GM12892 (cell line): Measurements from ENCODE around the gene CLN5.

Experiments
- DNase-seq: peaks from one replicate; pipeline ENCODE4 v3.0.0; 2011; ENCODE audit not compliant: insufficient read length
- FAIRE-seq: peaks from 2 replicates; lab custom pipeline; 2011; peaks lifted over from hg19 to GRCh38; lab: Jason Lieb, UNC
- POLR2A ChIP-seq: IDR thresholded peaks from 2 replicates; pipeline ENCODE4 v1.6.1; 2011; ENCODE audit warnings: low read depth, low read length, control low read depth
- POLR2AphosphoS5 ChIP-seq: IDR thresholded peaks from 2 replicates; pipeline ENCODE4 v1.6.1; 2011; ENCODE audit warnings: low read depth, low read length, control low read depth
- TAF1 ChIP-seq: IDR thresholded peaks from 2 replicates; pipeline ENCODE4 v1.6.1; 2011; ENCODE audit warnings: low read depth, mild to moderate bottlenecking, control low read depth, low read length, borderline replicate concordance

CLN5 gene

GRCh38 chr13:77028202-77028601 is 36.3 kb downstream of the CLN5 start:
- TF ChIP-seq TAF1 (no peak), POLR2A (no peak), POLR2AphosphoS5 (no peak)
- FAIRE-seq, result no peak
- no peak for DNase-seq

- DNase-seq, result no peak
- no peak for TF ChIP-seq POLR2AphosphoS5
- no peak for FAIRE-seq
These were observed 37.6 kb downstream of the CLN5 start for GRCh38 chr13:77029436-77029835.

- no peak for TF ChIP-seq POLR2A
- no peak for TF ChIP-seq POLR2AphosphoS5
- TF ChIP-seq TAF1, result no peak
- DNase-seq (no peak), FAIRE-seq (no peak)
These were observed 39.9 kb downstream of the CLN5 start for GRCh38 chr13:77031656-77032243.

GRCh38 chr13:77033717-77034302 is 41.9 kb downstream of the CLN5 start:
- DNase-seq, result no peak
- FAIRE-seq, result no peak
- no peak for TF ChIP-seq TAF1
- no peak for TF ChIP-seq POLR2AphosphoS5
- TF ChIP-seq POLR2A, result no peak

GRCh38 chr13:77034881-77035280 is 43.0 kb downstream of the CLN5 start:
- FAIRE-seq (no peak), DNase-seq (no peak)

GRCh38 chr13:77036279-77036678 is 44.4 kb downstream of the CLN5 start:
- no peak for FAIRE-seq
- TF ChIP-seq POLR2AphosphoS5 (no peak), POLR2A (no peak), TAF1 (no peak)
- DNase-seq, result no peak

More at GRCh38 chr13:77034881-77035280, 43.0 kb downstream of the CLN5 start:
- TF ChIP-seq TAF1 (no peak), POLR2AphosphoS5 (no peak)

GRCh38 chr13:77038907-77039480 is 47.1 kb downstream of the CLN5 start:
- FAIRE-seq (no peak), DNase-seq (no peak)
- TF ChIP-seq TAF1, result no peak
- no peak for TF ChIP-seq POLR2A
- TF ChIP-seq POLR2AphosphoS5, result no peak

GRCh38 chr13:77040076-77040475 is 48.2 kb downstream of the CLN5 start:
- no peak for TF ChIP-seq POLR2A
- no peak for TF ChIP-seq TAF1
- TF ChIP-seq POLR2AphosphoS5, result no peak
- DNase-seq, result no peak
- FAIRE-seq, result no peak

- peak; percentile 24 for FAIRE-seq
- TF ChIP-seq TAF1 (no peak), POLR2AphosphoS5 (no peak), POLR2A (no peak)
- DNase-seq, result no peak
These were observed 49.0 kb downstream of the CLN5 start for GRCh38 chr13:77040835-77041234.

GRCh38 chr13:77042566-77043177 is 50.8 kb downstream of the CLN5 start:
- FAIRE-seq (peak; percentile 51), DNase-seq (no peak)
- no peak for TF ChIP-seq POLR2AphosphoS5
- TF ChIP-seq POLR2A, result no peak
- no peak for TF ChIP-seq TAF1

GRCh38 chr13:77047649-77048343 is 55.9 kb downstream of the CLN5 start:
- FAIRE-seq (no peak), DNase-seq (no peak)

More at GRCh38 chr13:77047649-77048343, 55.9 kb downstream of the CLN5 start:
- TF ChIP-seq POLR2A (no peak), TAF1 (no peak), POLR2AphosphoS5 (no peak)
